Thyroid gland (tissue), 4 donors: ENCODE measurements around the gene PHB1. TPM values are rescaled to one million over a fixed set of nuclear protein-coding genes. Genes with fewer than 3 reads are reported as not detected.

Source experiments
- DNase-seq, 2 donors: peaks; one replicate each; pipeline ENCODE4 v3.0.0-alpha.2; 2019
- H3K27ac ChIP-seq, 3 donors: fragments of 200-600 bp; sonication (generic); 1 replicate in 2 of 3; 2 replicates in 1 of 3; pipeline ENCODE4 v1.5.1; 2016 to 2019; ENCODE audit warnings: mild to moderate bottlenecking in 1 of 3, moderate library complexity in 1 of 3
- H3K27me3 ChIP-seq: fragments of 200-600 bp; sonication (generic); one replicate; pipeline ENCODE4 v1.5.1; 2019
- H3K36me3 ChIP-seq, 2 donors: fragments of 200-600 bp; sonication (generic); one replicate each; pipeline ENCODE4 v1.5.1; 2016 to 2019
- H3K4me1 ChIP-seq, 2 donors: fragments of 200-600 bp; sonication (generic); one replicate each; pipeline ENCODE4 v1.5.1; 2017 to 2019
- H3K4me3 ChIP-seq, 3 donors: fragments of 200-600 bp; sonication (generic); replicated peaks in 1 of 3; 1 replicate in 2 of 3; 2 replicates in 1 of 3; pipeline ENCODE4 v1.5.1; 2016; ENCODE audit warnings: mild to moderate bottlenecking in 1 of 3
- H3K9me3 ChIP-seq: fragments of 200-600 bp; sonication (generic); one replicate; pipeline ENCODE4 v1.5.1; 2017
- POLR2A ChIP-seq, 2 donors: fragments of 450-650 bp; IDR thresholded peaks; one replicate each; pipeline ENCODE4 v1.6.1; 2017; ENCODE audit warnings: antibody characterized with exemption in 2 of 2, mild to moderate bottlenecking in 2 of 2, moderate library complexity in 1 of 2
- WGBS, 2 donors: methylation state at CpG; one replicate each; pipeline ENCODE4 v1.1.5; 2017; 5-methylcytosine and 5-hydroxymethylcytosine counted together
- intact Hi-C: fragments of 100-400 bp; cut with DNase I; formaldehyde crosslinking; loops from one replicate; pipeline ENCODE4 v1.15.1; 2023
- small RNA-seq: library from RNA; depleted of rRNA; stranded (forward); fragments of <200 nt; gene quantifications from one replicate; pipeline ENCODE3, GENCODE V24; 2016
- total RNA-seq, 4 donors: library from RNA; depleted of rRNA; stranded (reverse); fragments of >200 nt; gene quantifications; one replicate each; pipeline ENCODE4 v1.2.3, GENCODE V29; 2016
- TF ChIP-seq, protein P1 (sequence below), 6 experiments: fragments of 200-600 bp in 3 of 6; fragments of 450-650 bp in 3 of 6; sonication (generic) in 3 of 6; IDR thresholded peaks; one replicate each; pipeline ENCODE4 v1.5.1; 2016 to 2019; ENCODE audit warnings: antibody characterized with exemption in 6 of 6, mild to moderate bottlenecking in 2 of 6, inconsistent platforms in 1 of 6, moderate library complexity in 1 of 6

The PHB1 gene
- total RNA-seq, 4 donors from 2014 or later = 77.5 to 129 (median 103) TPM

DNA sequence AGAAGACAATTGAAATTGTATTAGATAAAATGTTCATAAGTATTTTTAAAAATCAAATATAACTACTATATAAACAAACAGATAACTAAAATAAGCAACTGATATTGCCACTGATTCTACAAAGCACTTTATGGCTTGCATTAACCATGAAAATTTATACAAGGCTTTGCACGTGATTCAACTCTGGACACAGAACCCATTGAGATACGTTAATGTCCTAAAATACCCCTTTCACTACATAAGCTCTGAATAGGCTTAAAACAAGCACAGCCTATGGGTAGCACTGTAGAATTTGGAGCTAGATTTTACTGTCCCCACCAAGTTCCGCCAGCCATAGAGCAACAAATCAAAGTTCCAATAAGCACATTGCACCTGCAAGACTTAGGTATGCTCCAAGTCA is 57.2 kb downstream of the PHB1 start:
- Histone ChIP-seq H3K4me1 (peaks cover 31 to 50% of the 10 kb centered on the region in 2 donors), H3K9me3 (no peaks in the 10 kb centered on the region), H3K27ac (no peak overlapping the region), H3K27me3 (no peaks in the 10 kb centered on the region), H3K36me3 (no peaks in the 10 kb centered on the region), H3K4me3 (no peak overlapping the region)
- intact Hi-C loops = no loop called here
- no peak for DNase-seq
- 79 to 84% methylated on average over 3 of the region's 3 CpGs for WGBS, 2 donors
- no peak for TF ChIP-seq POLR2A (IDR thresholded peaks at IDR 0.05)
- TF ChIP-seq, protein P1, sequence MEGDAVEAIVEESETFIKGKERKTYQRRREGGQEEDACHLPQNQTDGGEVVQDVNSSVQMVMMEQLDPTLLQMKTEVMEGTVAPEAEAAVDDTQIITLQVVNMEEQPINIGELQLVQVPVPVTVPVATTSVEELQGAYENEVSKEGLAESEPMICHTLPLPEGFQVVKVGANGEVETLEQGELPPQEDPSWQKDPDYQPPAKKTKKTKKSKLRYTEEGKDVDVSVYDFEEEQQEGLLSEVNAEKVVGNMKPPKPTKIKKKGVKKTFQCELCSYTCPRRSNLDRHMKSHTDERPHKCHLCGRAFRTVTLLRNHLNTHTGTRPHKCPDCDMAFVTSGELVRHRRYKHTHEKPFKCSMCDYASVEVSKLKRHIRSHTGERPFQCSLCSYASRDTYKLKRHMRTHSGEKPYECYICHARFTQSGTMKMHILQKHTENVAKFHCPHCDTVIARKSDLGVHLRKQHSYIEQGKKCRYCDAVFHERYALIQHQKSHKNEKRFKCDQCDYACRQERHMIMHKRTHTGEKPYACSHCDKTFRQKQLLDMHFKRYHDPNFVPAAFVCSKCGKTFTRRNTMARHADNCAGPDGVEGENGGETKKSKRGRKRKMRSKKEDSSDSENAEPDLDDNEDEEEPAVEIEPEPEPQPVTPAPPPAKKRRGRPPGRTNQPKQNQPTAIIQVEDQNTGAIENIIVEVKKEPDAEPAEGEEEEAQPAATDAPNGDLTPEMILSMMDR (IDR thresholded peaks at IDR 0.05) = no peak

DNA sequence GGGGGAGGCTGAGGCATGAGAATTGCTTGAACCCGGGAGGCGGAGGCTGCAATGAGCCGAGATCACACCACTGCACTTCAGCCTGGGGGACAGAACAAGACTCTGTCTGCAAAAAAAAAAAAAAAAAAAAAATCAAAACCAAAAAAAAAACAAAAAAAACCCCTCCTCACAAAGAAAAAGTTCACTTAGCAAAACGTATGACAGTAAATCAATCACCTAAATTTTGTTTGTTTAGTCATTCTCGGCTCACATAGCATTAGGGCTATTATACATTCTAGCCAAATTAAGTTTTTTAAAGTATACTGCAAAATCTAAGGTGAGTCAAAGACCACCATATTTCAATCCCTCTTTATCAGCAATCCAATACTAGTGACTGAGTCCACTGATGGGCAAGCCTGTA is 58.4 kb downstream of the PHB1 start:
- peaks cover 30 to 50% of the 10 kb centered on the region in 2 donors for H3K4me1 ChIP-seq
- H3K27ac ChIP-seq = no peak overlapping the region
- no peak for DNase-seq
- no peak overlapping the region for H3K4me3 ChIP-seq
- intact Hi-C loops = no loop called here
- TF ChIP-seq, protein P1 (IDR thresholded peaks at IDR 0.05) = no peak
- TF ChIP-seq POLR2A (IDR thresholded peaks at IDR 0.05) = no peak
- no peaks in the 10 kb centered on the region for H3K36me3 ChIP-seq
- H3K9me3 ChIP-seq = no peaks in the 10 kb centered on the region
- WGBS, 2 donors = 91 to 95% methylated on average over 5 of the region's 5 CpGs
- no peaks in the 10 kb centered on the region for H3K27me3 ChIP-seq

Small RNAs within 50 kb of the gene (small RNA-seq; reads per million reads assigned to genes)
- not detected for gene RF00019

Other genes starting within 250 kb of the PHB1 start
- 1 to 10 TPM; 1.5 to 4.2 (median 2.7) TPM for gene GNGT2, start 204.3 kb downstream of the PHB1 start, total RNA-seq
- 10 to 100 TPM in 1 of 4 donors, 1 to 10 TPM in 3; 4.2 to 10.3 (median 6.2) TPM for gene ABI3, start 204.2 kb downstream of the PHB1 start, total RNA-seq
- 1 to 10 TPM in 1 of 4 donors, not detected in 3; 1.7 TPM for gene PHOSPHO1, start 184.1 kb downstream of the PHB1 start, total RNA-seq
- gene ZNF652, start 52.6 kb downstream of the PHB1 start, total RNA-seq = 10 to 100 TPM; 60.0 to 64.9 (median 62.1) TPM
- gene NGFR, start 80.4 kb upstream of the PHB1 start, total RNA-seq = 10 to 100 TPM; 14.5 to 34.0 (median 21.1) TPM
- gene NXPH3, start 161.0 kb upstream of the PHB1 start, total RNA-seq = 1 to 10 TPM; 1.0 to 5.1 (median 1.2) TPM